NOMO-1 treated with dmso at 0.1 percent for 144 hours (cell line): Measurements from ENCODE around the gene TRIP6.

Experiments used
- DNase-seq: peaks from one replicate; lab custom pipeline; 2025; ENCODE audit not compliant: unreplicated experiment; lab: John Stamatoyannopoulos, UW

The TRIP6 gene

GRCh38 chr7:100888988-100889750 is 22.0 kb downstream of the TRIP6 start, which contains the start of gene UFSP1:
TSS of gene UFSP1 (minus strand) at chr7:100889715. CDS start at chr7:100889271, 444 bp downstream.
- DNase-seq = no peak

- no peak for DNase-seq
Observed at GRCh38 chr7:100890653-100891567, 23.7 kb downstream of the TRIP6 start.

GRCh38 chr7:100891568-100892247 is 24.5 kb downstream of the TRIP6 start:
- DNase-seq = no peak

- no peak for DNase-seq
Observed at GRCh38 chr7:100892364-100893317, 25.5 kb downstream of the TRIP6 start.

DNA sequence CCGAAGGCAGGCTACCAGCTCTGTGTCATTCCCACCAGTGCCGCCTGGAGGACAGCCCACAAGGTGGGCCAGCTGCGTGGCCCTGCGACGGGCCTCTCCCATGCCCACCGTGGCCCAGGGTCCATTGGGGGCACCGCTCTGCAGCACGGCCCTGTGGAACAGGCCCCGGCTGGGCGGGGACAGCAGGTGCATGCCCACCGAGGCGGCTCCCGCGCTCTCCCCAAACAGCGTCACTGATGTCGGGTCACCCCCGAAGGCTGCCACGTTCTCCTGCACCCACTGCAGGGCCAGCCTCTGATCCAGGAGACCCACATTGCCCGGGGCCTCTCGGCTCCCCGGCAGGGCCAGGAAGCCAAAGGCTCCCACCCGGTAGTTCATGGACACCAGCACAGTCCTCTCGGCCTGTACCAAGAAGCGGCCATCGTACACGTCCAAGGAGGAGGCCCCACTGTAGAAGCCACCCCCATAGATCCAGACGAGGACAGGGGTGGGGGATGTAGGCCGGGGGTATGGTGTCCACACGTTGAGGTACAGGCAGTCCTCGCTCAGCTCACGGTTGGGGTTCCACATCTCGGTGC is 26.2 kb downstream of the TRIP6 start:
- no peak for DNase-seq

DNA sequence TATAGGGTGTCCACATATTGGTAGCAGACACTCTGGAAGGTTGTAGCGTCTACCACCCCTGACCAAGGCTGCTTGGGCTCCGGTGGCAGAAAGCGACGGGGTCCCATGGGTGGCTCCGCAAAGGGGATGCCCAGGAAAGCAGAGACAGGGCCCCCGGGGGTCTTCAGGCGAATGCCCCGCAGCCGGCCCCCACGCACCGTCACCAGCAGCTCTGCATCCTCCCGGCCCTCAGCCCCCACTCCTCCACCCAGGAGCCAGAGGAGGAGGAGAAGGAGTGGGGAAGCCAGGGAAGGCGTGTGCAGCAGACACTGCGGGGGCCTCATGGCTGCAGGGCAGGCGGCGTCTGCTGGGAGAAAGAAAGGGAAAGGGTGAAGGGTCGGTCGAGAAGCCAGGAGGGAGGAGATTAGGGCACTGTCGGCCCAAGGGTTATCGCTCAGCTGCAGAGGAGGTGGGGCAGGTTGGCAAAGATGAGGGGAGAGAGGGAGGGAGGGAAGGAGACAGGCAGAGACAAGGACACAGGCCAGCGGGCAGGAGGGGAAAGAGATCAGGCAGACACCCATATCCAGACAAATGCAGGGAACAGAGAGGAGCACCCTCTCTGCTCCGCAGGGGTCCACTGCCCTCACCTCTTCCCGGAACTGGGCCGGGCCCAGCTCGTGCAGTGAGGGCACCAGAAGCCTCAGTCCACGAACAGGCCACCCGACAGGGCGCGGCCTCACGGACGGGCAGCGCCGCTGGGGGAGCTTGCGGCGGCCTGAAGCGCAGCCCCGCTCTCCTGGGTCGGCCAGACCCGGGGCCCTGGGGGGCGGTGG is 26.9 kb downstream of the TRIP6 start:
- no peak for DNase-seq

- no peak for DNase-seq
Observed at GRCh38 chr7:100894860-100895700, 27.9 kb downstream of the TRIP6 start.

GRCh38 chr7:100895701-100895955 is 28.4 kb downstream of the TRIP6 start, which contains the start of gene ACHE:
TSS of gene ACHE (minus strand) at chr7:100895888. CDS start at chr7:100894232, 1,656 bp downstream.
- DNase-seq = no peak

GRCh38 chr7:100895956-100896731 is 29.0 kb downstream of the TRIP6 start:
- DNase-seq = no peak

DNA sequence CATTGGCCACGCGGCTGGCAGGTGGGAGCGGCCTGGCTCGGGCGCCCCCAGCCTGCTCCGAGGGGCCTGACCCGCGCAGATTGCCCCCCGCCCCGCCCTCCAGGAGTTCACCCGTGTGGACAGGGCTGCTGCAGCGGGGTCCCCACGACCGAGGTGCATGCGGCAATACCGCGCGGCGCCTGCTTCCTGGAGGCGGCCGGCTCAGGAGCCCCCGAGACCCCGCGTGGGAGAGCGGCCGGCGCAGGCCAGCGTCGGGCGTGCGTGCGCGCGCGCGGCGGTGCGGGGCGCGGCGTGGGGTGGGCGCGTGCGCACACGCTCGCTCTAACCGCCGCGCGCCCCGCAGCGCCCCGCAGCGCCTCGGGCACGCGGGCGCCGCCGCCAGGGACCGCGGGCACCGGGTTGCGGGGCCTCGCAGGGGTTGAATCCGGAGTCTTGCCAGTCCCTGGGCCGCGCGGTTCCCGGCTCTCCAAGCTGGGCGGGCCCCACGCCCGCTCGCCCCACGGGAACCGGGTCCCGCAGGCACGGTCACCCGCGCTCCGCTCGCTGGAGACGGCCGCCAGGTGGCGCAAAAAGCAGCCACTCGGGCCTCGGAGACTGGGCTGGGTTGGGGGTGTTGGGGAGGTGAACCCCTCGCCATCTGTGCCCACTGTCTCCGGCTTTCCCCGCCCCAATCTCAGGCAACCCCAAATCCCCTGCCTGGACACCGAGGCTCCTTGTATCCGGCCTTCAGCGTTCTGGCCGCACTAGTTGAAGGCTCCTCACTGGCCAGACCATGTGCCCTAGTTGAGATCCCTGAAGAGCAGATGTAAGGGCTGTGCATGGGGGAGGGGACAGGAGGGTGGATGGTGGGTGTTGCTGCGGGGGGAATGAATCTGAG is 29.8 kb downstream of the TRIP6 start:
- DNase-seq = no peak

DNA sequence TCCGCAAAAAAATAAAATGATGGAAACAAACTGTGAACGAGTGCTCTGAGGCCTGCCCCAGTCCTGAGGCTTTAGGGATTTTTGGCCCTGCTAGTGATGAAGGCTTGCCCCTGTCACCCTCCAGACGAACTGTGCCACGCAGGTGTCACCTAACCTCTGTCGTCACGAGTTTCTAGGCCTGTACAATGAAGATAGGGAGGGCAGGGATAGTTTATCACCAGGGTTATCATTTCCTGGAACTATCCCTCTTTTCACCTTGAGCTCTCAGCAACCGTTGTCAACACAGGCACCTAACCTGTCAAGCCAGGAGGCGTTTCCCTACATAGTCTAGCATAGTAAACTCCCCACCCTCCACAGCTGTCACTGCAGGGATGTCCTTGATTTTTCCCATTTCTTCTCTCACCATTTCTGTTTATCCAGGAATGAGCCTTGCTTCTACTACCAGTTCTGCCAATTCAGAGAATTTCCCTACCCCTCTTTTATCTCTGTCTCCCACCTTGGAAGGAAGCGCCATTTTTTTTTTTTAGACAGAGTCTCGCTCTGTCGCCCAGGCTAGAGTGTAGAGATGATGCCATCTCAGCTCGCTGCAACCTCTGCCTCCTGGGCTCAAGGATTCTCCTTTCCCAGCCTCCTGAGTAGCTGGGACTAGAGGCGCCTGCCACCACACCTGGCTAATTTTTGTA is 30.7 kb downstream of the TRIP6 start:
- no peak for DNase-seq

DNA sequence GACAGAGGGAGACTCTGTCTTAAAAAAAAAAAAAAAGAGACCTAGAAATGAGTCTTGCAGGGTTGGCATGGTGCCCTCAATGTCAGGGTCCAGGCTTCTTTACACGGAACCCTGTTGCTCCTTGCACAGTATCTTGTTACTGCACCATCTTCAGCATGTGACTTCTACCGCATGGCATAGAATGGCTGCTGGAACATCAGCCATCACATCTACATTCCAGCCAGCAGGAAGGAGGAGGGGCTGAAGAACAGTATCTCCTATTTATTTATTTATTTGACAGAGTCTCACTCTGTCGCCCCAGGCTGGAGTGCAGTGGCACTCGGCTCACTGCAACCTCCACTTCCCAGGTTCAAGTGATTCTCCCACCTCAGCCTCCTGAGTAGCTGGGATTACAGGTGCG is 32.2 kb downstream of the TRIP6 start:
- no peak for DNase-seq

GRCh38 chr7:100900978-100901377 is 33.8 kb downstream of the TRIP6 start:
- no peak for DNase-seq

DNA sequence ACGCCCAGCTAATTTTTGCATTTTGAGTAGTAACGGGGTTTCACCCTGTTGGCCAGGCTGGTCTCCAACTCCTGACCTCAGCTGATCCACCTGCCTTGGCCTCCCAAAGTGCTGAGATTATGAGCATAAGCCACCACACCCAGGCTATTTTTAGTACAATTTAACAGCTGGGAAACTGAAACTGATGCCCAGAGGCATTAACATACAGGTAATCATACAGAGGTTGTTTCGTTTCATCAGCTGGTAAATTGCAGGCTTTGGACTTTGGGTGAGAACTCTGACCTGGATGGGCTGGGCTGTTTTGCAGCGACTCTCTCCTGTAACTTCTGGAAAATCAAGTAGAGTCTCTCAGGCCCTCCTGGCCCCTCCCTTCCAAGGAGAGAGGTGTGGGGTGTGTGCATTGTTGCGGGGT is 34.7 kb downstream of the TRIP6 start:
- DNase-seq = no peak

- no peak for DNase-seq
Observed at GRCh38 chr7:100902638-100903037, 35.5 kb downstream of the TRIP6 start.

DNA sequence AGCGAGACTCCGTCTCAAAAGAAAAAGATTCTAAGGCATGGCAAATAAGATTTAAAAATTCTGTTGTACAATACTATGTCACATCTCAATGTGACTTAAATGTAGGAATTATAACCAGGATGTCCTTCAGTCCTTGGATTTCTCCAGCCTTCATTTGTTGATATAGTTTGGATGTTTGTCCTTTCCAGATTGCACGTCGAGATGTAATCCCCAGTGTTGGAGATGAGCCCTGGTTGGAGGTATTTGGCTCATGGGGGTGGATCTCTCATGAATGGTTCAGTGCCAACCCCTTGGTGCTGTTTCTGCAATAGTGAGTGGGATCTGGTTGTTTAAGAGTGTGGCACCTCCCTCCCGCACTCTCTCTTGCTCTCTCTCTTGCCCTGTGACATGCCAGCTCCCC is 41.3 kb downstream of the TRIP6 start:
- no peak for DNase-seq
